ENCODE results near the gene SEPTIN2.

The SEPTIN2 gene

DNA sequence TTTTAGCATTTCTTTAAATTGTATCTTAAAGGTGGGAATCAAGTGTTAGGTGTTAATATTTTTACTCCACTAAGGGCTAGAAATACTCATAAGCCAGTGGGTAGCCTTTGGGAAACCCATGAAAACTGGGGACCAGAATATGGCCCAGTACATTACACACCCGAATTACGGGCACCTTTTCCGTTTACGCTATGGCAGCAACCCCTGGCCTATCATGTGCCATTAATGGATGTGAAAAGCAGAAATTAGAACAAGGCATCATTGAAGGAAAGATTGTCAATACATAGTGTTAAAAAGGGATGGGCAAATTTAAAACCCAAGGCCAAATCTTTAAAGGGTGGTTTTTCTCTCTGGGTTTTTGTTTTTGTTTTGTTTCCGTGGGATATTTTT is 41.1 kb downstream of the SEPTIN2 start:
- TF ChIP-seq, protein P1, sequence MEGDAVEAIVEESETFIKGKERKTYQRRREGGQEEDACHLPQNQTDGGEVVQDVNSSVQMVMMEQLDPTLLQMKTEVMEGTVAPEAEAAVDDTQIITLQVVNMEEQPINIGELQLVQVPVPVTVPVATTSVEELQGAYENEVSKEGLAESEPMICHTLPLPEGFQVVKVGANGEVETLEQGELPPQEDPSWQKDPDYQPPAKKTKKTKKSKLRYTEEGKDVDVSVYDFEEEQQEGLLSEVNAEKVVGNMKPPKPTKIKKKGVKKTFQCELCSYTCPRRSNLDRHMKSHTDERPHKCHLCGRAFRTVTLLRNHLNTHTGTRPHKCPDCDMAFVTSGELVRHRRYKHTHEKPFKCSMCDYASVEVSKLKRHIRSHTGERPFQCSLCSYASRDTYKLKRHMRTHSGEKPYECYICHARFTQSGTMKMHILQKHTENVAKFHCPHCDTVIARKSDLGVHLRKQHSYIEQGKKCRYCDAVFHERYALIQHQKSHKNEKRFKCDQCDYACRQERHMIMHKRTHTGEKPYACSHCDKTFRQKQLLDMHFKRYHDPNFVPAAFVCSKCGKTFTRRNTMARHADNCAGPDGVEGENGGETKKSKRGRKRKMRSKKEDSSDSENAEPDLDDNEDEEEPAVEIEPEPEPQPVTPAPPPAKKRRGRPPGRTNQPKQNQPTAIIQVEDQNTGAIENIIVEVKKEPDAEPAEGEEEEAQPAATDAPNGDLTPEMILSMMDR (IDR thresholded peaks at IDR 0.05; ENCODE audit: insufficient read depth, low read depth, low read length, missing control alignments): no peak
- H3K4me3 ChIP-seq (ENCODE audit: low read depth, low read length): peak overlapping the region; percentile 66
- no peak for DNase-seq (ENCODE audit: low read depth)

DNA sequence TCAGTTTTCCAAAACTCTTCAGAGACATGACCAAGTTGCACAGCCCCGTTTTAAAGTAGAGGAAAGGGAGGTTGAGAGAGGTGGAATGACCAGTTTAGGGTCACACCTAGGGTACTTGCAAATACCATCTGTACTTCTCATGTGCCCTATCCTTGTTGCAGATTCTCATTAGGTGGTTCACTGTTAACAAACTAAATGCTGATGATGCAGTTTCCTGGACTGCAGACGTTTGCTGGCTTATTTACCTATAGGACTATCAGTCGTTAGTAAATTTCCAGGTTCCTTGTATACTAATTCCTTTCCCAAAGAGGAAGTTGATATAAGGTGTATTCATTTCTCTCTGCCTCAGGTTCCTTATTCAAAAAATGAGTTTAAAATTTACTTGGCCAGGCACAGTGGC is 41.8 kb downstream of the SEPTIN2 start:
- DNase-seq (ENCODE audit: low read depth): peak; percentile 20
- peak overlapping the region; percentile 66 for H3K4me3 ChIP-seq (ENCODE audit: low read depth, low read length)
- TF ChIP-seq, protein P1 (IDR thresholded peaks at IDR 0.05; ENCODE audit: insufficient read depth, low read depth, low read length, missing control alignments): no peak

DNA sequence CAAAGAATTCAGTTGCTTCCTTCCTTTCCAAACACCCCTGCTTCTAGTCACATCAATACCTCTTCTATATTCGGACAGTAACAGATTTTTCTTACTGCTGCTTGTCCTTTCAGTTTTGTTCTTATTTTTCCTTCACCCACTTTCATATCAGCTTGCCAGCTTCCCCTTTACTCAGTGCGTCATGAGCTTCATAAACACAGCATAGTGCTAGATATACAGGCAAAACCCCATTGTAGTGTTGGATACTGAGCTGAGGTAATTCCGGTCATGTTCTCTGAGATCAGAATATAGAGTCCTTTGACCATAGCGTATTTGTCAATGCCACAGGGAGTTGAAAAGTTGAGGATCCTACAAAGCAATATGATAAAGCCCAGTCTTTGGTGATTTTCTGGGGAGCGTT is 42.7 kb downstream of the SEPTIN2 start:
- TF ChIP-seq, protein P1 (IDR thresholded peaks at IDR 0.05; ENCODE audit: insufficient read depth, low read depth, low read length, missing control alignments): no peak
- H3K4me3 ChIP-seq (ENCODE audit: low read depth, low read length): peak overlapping the region; percentile 66
- DNase-seq (ENCODE audit: low read depth): peak; percentile 87

DNA sequence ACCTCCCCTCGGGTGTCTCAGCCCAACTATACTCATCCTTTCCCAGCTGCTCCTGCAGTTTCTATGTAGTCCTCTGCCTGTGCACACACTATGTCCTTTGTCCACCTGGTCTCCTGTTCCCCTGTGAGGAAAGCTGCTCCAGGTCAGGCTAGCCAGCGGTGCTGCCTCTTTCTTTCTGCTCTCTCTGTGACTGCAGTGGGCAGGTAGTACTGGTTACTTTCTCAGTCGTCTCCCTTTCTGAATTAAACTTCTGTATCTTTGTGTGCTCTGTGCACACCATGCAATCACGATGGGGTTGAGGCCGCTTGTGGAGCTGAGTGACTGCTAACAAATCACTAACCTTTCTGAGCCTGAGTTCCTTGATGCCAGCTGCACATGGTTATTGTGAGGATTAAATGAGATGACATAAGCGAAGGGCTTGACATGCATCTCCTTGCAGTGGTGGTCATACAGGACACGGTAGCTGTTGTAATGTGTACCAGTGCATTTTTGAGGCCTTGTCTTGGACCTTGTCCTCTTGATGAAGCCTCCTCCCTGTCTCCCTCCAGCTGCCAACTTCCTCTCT is 43.8 kb downstream of the SEPTIN2 start:
- DNase-seq (ENCODE audit: low read depth): no peak
- no peak overlapping the region for H3K4me3 ChIP-seq (ENCODE audit: low read depth, low read length)
- TF ChIP-seq, protein P1 (IDR thresholded peaks at IDR 0.05; ENCODE audit: insufficient read depth, low read depth, low read length, missing control alignments): no peak

DNA sequence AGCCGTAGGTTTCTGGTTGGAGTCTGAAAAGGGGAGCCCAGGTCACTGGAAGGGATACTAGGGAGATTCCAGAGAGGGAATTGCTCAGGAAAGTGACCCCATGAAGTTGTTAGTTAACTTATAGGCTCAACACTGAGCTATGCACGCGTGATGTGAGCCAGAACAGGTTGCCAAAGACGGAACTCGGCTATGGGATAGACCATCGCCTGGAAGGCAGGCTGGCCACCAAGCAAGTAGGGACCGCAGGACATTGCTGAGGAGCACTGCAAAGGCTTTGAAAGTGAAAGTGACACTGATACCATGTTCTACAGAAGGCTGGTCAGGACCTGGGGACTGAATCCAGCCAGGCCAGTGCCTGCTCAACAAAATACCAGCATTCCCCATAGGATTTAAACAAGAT is 47.7 kb downstream of the SEPTIN2 start:
- DNase-seq (ENCODE audit: low read depth): peak; percentile 45
- no peak overlapping the region for H3K4me3 ChIP-seq (ENCODE audit: low read depth, low read length)
- TF ChIP-seq, protein P1 (IDR thresholded peaks at IDR 0.05; ENCODE audit: insufficient read depth, low read depth, low read length, missing control alignments): no peak

DNA sequence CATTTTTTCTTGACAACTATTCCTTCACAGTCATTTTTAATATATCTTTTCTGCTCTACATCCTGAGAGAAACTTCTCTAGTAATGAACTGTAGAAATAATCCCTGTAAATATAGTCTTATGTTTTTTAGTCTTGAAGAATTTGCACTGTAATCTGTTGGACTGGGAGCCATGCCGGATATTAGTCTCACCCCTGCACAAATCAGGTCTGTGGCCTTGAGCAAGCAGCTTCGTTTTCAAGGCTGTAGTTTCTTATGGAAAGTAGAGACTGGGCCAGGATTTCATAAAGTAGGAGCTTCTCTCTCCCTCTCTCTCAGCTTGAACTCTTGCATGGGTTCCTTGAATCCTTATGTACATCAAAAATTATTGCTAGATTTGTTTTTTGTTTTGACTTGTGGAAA is 49.1 kb downstream of the SEPTIN2 start:
- no peak overlapping the region for H3K4me3 ChIP-seq (ENCODE audit: low read depth, low read length)
- TF ChIP-seq, protein P1 (IDR thresholded peaks at IDR 0.05; ENCODE audit: insufficient read depth, low read depth, low read length, missing control alignments): no peak
- no peak for DNase-seq (ENCODE audit: low read depth)

DNA sequence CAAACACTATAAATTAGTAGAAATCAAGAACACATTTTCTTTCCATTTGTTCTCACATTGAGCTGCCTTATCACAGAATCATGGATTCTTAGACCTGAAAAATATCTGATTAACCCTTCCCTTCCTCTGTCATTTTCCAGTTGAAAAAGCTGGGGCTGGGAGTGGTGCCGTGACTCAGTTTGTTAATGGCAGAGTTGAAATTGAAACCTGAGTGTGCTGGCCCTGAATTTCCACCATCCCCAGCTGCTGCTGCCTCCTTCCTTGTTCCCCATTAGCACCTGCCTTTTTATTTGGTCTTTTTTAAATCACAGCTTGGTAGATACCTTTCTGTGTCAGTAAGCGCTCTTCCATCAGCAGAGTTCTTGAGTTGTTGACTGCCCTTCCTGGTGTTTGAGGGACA is 51.0 kb downstream of the SEPTIN2 start:
- H3K4me3 ChIP-seq (ENCODE audit: low read depth, low read length): no peak overlapping the region
- DNase-seq (ENCODE audit: low read depth): no peak
- TF ChIP-seq, protein P1 (IDR thresholded peaks at IDR 0.05; ENCODE audit: insufficient read depth, low read depth, low read length, missing control alignments): no peak

Measured in GM12865 (cell line).